Stromal cell of bone marrow (primary cell): ENCODE data around the gene RAPGEF4.
"Not testable (repeated sequence)": the region's sequence is repeated elsewhere in the genome, so short reads cannot be mapped to it uniquely, and the experiment has no call there.

Experiments used
- DNase-seq: peaks from one replicate; pipeline ENCODE4 v3.0.0-alpha.2; 2012; ENCODE audit warnings: low read depth

RAPGEF4 gene

DNA sequence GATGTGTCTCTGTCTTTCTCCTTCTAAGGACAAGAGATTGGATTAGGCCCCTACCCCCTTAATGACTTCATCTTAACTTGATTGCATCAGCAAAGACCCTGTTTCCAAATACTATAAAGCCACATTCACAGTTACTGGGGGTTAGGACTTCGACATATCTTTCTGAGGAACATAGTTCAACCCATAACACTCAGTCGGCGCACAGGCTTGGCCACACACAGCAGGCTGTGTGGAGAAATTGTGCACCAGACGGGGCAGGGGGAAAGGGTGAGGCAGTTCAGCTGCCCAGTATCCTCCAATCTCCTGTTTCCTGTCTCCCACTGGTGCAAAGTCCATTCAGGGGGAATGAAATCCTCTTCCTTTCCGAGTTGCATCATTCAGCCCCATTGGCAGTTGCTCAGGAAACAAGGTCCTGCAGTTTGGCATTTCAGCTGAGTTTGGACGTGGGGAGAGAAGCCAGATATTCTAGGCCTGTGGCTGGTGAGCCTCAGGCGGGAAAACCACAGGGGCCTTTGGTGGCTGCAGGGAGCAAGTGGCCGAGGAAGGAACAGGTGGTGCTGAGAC is 9.4 kb upstream of the RAPGEF4 start:
- DNase-seq: no peak

DNA sequence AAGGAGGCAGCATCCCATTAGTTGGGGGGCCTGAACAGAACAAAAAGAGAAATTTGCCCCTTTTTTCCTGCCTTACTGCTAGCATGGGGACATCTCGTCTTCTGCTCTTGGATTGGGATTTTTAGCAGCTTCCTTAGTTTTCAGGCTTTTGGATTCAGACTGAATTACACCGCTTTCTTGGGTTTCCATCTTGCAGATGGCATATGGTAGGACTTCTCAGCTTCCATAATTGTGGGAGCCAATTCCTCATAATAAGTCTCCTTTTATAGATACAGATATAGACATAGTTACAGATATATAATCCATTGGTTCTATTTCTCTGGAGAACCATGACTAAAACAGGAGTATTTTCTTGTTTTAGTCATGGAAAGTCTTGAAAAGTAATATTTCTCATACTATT is 5.2 kb upstream of the RAPGEF4 start:
- no peak for DNase-seq

DNA sequence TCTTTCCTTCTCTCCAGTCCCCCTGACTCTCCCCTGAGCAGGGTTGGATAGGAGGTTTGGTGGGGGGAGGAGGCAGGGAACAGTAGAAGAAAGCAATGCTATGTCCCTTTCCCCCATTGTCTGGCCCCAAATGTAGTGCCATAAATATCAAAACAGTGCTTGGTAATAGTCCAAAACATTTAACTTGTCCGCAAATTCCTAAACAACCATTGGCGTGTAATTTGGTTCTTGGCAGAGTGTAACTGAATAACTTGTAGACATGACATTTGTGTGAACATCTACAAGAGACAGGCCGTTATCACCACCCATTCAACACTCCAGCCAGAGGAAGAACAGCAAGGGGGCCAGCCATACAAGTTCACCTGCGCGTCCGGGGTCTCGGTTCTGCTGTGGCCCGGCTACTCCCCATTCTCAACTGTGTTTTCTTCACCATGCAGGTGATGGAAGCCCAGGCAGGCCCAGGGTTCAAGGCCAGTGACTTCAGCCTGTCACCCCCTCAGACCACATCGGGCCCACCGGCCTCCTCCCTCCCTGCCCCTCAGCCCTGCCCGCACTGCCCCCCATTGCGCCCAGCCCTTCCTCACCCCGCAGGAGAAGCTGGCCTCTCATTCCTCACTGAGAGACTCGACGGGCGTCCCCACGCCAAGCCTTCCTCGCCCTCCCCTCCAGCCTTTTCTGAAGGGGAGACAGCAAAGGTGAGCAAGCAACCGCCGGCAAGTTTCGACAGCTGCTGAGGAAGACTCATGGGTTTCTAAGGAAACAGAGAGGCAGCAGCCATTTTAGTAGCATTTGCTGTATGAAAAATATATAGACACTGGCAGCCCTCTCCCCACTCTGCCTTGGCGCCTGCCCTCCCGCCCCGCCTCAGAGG is 699 bp upstream of the RAPGEF4 start:
- no peak for DNase-seq

DNA sequence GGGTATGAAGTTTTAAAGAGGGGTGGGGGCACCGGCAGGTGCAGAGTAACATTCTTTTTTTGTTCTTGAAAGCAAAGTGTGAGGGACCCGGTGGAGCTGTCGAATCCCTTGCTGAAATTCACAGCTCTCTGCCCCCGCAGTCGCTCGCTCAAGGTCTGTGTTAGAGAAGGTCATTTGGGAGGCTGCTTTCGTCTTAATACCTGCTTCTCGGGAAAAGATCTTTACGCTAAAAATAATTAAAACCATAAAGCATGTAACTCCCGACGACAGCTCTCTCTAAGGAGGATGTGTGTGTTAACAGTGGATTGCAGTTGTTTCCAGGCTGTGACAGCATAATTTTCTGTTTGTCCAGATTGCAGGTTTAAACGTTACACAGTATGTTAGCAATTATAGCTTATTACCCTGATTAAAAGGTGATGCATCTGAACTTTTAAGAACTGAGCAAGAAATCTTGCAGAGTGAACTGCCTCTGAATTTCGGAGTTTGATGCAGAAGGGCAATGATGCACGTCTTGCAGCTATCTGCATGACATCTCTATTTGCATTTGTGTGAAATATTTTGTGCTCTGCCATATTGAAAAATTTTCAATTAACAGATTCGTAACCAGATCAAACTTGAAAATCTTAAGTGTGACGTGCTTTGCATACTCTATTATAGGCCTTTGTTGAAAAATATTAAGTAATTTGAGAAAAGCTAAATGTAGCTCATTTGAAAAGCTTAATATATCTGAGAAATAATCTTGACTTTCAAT is 954 bp downstream of the RAPGEF4 start:
- DNase-seq: no peak

DNA sequence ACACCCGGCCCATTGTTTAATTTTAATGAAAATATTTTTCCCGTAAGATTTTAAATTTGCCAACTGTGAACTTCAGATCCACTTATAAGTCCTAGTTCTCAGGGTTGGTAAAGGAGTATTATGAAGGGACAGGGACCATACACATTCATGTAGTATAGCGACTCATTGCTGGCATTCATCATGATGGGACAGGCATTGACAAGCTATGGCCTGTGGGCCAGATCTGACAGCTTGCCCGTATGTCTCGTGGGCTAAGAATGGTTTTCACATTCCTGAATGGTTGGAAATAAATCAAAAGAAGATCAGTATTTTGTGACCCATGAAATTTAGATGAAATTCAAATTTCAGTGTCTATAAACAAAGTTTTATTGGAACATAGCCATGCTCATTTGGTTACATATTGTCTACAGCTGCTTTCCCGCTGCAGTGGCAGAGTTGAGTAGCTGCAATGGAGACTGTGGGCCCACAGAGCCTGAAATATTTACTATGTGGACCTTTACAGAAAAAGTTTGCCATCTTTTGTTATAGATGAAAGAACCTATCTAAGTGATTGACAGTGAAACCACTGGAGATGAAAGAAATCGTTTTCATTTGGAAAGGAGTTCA is 4.1 kb downstream of the RAPGEF4 start:
- DNase-seq: no peak

DNA sequence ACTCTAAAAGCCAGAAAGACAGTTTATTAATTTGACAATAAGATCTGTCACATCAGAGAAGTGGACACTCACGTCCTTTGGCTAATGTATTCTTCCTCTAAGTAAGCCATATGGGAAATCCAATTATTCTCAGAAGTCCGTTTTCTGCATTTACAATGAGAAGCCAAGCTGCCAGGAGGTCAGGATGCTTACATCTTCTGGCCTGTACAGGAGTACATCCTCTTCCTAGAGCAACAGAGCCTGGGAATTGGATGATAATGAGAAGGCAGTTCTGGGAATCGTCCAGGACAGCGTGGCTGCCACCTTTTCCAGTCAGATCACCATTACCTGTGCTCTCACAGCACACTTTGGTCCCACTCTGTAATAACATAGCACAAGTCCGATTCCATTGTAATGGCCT is 5.2 kb downstream of the RAPGEF4 start:
- DNase-seq: no peak

DNA sequence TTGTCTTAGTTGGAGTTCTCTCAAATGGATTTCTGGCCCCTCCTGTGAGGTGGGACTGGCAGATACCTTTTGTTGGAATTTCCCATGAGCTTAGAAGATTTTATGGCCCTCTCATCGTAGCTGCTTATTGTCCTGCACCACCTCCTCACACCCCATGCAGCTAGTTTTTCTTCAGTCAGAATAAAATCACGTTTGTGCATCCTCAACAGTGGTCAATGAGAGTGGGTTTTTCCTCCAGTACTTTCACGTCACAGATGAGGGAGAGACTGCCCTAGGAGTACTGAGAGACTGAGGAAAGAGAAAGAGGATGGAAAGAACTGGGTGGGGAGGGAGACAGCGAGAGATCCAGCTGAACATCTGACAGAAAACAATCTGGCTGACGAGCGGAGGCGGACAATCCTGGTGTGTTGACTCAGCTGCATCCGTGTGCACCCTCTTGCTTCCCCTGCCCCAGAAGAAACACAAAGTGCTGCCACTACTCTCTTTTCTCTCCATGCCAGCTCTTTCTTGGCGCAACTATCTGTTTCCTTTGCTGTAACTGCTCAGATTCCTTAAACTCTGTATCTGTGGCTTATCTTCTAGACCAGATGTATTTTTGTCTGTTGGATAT is 7.4 kb downstream of the RAPGEF4 start:
- DNase-seq: no peak

DNA sequence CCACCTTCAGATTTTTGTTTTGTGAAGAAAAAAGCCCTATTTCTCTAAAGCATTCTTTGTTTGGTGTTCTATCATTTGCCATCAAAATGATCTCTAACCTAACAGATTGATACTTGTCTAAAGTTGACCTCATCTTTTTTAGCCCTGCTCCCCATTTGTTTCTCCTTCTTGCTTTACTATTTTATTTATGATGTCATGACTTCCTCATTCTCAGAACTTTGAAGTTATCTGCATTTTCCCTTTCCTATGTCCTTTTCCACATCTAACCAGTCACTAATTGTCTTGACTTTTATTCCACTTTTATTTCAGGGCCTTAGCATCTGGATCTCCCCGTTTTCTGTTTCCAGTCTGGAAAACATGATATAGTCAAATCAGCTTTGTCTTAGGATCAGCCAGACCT is 8.3 kb downstream of the RAPGEF4 start:
- no peak for DNase-seq

DNA sequence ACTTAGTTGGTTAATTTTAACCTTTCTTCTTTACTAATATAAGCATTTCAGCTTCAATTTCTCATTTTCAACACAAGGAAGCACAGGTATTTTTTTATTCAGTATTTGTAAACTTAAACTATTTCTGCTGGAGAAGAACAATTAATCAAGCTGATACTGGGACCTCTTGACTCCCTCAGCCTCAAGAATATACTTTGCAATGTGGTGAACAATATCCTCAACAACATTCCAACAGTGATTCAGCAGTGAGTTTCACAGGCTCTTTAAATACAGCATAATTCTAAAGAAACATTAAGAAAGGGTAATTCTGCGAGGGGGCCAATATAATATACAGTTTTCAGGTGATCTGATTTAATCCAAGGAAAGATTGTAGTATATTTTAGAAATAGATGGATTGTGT is 10.0 kb downstream of the RAPGEF4 start:
- no peak for DNase-seq

DNA sequence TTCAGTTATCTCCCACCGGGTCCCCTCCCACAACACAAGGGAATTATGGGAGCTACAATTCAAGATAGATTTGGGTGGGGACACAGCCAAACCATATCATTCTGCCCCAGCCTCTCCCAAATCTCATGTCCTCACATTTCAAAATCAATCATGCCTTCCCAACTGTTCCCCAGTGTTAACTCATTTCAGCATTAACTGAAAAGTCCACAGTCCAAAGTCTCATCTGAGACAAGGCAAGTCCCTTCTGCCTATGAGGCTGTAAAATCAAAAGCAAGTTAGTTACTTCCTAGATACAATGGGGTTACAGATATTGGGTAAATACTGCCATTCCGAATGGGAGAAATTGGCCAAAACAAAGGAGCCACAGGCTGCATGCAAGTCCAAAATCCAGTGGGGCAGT is 12.9 kb downstream of the RAPGEF4 start:
- not testable (repeated sequence) for DNase-seq

DNA sequence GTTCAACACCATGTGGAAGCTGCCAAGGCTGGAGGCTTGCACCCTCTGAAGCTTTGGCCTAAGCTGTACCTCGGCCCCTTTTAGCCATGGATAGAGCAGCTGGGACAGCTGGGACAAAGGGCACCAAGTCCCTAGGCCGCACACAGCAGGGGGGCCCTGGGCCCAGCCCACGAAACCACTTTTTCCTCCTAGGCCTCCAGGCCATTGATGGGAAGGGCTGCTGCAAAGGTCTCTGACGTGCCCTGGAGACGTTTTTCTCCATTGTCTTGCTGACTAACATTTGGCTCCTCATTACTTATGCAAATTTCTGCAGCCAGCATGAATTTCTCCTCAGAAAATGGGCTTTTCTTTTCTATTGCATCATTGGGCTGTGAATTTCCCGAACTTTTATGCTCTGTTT is 13.7 kb downstream of the RAPGEF4 start:
- DNase-seq: no peak

DNA sequence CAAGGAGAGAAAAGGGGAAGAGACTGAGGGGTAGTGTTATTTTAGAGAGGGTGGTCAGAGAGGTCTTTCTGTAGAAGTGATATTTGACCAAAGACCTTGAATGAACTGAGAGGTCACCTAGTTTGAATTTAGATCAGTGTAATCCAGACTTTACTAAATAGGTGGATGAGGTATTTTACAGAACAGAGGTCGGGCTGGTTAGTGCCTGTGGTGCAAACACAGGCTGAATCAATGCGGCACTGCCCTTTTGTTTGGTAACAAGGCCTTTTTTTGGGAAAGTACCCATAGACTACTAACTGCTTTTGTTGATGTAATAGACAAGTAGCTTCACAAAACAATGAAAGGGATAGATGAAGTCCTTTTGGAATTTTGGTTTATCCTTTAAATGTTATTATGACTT is 15.9 kb downstream of the RAPGEF4 start:
- no peak for DNase-seq

DNA sequence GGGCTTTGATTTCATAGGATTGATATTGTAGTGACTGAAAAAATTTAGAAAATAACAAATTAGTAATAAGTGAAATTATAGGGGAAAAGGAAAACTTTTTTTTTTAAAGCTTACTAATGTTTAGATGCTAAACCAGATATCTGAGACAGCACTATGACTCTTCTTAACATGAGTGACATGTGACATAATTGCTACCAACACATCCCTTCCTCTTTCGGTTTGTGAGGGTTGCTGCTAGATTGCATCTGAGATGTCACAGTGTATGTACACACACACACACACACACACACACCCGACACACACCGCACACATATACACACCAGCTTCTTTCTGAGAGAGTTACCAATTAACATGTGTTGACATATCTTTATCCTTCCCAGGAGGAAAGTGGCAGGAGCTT is 18.0 kb downstream of the RAPGEF4 start:
- no peak for DNase-seq

DNA sequence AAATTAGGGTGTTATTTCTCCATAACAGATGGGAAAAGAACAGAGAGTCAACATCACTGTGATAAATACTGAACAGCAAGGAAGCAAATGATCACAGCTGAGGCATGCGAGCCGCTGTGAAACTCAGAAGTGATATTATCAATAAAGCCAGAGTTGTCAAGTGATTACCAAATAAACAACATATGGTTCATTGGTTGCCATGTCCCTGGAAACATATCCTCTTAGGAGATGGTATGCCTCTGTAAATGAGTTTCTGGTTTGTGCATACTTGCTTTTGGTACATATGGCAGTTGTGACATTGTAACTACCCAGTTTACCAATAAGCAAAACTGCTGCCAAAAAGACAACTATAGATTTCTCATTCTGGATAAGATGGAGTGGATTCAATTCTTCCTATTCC is 23.8 kb downstream of the RAPGEF4 start:
- DNase-seq: no peak

DNA sequence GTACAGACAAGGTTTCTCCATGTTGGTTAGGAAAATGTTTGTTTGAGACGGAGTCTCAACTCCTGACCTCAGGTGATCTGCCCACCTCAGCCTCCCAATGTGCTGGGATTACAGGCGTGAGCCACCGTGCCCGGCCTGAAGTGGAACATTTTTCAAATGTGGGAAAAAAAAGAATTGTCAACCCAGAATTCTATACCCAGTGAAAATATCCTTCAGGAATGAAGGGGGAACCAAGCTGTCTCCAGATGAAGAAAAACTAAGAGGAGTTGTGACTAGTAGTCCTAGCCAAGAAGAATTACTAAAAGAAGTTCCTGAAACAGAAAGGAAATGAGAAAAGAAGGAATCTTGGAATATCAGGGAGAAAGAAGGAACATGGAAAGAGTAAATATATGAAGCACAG is 25.7 kb downstream of the RAPGEF4 start:
- DNase-seq: no peak

DNA sequence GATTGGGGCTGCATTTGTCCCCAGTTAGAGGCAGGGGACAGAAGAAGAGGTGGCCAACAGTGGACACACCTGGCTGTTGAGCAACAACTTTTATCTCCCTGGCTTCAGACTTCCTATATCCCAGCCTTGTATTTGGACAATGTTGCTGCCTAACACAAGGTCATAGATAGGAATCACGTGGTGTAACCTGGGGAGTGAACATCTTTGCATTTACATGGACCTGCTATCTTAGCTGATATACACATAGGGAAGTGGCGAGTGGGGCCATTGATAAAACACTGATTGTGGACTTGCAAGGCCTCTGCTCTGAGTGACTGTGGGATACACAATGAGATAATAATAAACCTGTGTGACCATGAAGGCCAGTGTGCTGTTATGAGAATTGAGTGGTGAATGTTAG is 26.9 kb downstream of the RAPGEF4 start:
- DNase-seq: no peak

DNA sequence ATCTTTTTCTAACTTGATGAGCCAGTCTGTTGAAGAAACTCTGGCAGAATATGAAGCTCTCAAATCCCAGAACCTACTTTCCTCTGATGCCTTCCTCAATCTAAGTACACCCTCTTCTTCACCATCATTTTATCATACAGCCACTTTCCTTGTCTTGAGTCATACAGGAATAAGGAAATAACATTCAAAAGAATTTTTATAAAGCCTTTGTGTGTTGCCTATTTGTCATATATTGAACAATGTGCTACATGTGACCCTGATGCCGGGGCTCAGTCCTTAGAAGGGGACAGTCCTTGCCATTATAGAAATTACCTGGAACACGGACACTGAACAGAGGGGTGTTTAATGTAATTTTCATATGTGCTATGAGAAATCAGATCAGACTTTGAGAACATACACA is 27.4 kb downstream of the RAPGEF4 start:
- DNase-seq: no peak

DNA sequence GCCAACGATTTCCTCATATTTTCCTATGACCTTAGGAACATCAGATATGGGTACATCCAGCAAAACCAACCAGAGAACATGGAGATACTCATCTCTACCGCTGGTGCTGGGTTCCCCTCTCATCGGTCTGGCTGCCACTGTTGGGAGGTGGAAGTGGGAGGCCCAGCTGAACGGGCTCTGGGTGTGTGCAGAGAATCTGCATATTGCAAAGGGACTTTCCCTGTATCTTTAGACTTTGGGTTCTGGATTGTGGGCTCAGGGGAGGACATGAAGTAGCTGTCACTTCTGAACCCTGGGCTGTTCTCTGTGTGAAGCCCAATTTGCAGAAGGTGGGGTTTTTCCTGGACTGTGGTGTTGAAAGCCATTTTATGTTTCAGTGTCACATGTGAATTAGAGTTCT is 30.0 kb downstream of the RAPGEF4 start:
- no peak for DNase-seq

DNA sequence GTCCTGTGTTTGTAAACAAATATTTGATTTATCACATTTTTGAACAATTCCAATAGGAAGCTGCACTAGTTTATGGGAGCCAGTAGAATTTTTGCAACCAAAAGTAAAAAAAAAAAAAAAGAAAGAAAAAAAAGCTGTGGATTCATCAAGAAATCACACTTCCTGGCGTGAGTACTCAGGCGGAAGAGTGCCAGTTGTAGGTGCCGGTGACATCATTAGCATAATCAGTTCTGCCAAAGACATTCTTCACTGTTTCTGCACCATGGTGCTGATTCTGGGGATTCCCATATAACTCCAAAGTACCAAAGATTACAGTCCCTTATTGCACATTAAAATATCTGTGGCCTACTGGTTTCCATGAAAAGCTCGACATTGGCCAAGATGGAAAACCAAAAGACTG is 32.8 kb downstream of the RAPGEF4 start:
- no peak for DNase-seq

DNA sequence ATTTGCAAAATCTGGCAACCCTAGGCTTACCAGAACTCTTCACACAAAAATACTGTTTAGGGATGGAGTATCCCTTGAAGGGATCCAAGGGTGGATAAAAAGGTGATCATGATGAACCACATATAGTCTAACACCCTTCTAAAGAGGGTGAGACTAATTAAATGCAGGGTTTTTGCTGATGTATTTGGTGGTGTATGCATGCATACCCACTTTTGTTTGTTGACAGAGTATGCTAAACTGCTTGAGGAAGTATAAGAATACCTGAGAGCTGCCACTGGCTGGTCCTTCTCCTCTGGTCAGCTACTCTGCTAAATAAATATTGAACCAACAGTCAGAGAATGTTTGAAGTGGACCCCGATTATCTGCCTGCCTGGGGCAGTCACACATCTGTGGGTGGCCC is 34.2 kb downstream of the RAPGEF4 start:
- no peak for DNase-seq

DNA sequence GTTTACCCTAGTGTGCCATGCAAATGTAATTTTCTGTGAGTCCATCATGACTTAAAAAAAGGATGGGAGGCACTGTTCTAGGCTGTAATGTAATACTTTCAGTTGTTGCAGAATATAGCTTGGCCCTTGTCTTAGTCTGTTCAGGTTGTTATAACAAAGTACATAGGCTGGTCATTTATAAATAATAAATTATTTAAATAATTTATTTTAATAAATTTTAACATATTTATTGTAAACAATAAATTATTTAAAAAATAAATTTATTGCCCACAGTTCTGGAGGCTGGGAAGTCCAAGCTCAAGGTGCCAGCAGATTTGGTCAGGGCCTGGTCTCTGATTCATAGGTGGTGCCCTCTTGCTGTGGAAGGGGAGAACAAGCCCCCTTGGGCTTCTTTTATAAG is 35.2 kb downstream of the RAPGEF4 start:
- no peak for DNase-seq

DNA sequence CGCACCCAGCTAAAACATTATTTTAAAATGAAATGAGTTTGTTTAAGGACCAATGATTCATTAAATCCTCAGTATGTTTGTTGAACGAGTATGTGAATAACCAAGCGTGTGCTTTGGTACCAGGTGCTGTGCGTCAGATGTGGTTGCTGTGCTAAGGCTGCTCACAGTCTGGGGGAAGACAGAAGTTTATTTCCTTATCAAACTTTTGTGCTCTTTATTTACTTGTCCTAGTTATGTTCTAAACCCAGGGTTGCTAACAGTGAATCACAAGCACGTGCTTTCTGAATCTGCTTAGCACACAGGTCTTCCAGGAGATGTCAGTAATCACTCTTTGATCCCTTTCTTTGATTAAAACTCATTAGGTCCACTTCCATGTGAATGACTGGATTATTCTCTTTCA is 37.0 kb downstream of the RAPGEF4 start:
- no peak for DNase-seq
